ENCODE results near the gene IQCN.
A peak's percentile ranks its signal among the peaks of the same experiment; 100 is the strongest.

Gene IQCN

DNA sequence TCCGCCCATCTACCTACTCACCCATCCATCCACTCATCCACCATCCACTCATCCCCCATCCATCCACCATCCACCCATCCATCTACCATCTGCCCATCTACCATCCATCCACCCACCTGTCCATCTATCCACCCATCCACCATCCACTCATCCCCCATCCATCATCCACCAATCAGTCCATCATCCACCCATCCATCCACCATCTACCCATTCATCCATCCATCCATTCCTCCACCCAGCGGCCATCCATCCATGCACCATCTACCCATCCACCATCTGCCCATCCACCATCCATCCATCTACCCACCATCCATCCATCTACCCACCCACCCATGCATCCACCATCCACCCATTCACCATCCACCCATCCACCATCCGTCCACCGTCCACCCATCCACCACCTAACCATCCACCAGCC is 20.8 kb upstream of the IQCN start:
- no peak overlapping the region for H3K4me3 ChIP-seq (ENCODE audit: low read depth, low read length)
- ChIA-PET CTCF (no interaction called here), POLR2A (no interaction called here)
- TF ChIP-seq, protein P1, sequence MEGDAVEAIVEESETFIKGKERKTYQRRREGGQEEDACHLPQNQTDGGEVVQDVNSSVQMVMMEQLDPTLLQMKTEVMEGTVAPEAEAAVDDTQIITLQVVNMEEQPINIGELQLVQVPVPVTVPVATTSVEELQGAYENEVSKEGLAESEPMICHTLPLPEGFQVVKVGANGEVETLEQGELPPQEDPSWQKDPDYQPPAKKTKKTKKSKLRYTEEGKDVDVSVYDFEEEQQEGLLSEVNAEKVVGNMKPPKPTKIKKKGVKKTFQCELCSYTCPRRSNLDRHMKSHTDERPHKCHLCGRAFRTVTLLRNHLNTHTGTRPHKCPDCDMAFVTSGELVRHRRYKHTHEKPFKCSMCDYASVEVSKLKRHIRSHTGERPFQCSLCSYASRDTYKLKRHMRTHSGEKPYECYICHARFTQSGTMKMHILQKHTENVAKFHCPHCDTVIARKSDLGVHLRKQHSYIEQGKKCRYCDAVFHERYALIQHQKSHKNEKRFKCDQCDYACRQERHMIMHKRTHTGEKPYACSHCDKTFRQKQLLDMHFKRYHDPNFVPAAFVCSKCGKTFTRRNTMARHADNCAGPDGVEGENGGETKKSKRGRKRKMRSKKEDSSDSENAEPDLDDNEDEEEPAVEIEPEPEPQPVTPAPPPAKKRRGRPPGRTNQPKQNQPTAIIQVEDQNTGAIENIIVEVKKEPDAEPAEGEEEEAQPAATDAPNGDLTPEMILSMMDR (IDR thresholded peaks at IDR 0.05; ENCODE audit: insufficient read depth, low read length, missing control alignments), result no peak
- DNase-seq (ENCODE audit: low read depth, low spot score), result no peak

DNA sequence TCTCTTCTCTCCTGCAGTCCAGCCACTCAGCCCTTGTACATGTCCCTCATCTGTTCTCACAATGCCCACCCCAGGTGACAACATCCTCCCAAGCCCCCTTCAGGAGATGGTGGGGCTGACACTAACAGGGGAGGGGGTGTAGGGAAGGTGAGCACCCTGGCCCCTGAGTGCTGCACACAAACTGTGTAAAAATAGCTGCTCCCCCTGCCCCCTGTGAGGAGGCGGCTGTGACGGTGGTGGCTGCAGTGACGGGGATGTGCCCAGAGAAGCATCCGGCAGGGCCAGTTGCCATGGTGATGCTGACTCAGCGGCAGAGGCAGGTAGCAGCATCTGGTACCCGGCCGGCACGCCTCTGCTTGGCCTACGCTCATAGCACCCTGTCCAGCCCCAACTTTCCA is 20.2 kb upstream of the IQCN start:
- no peak for DNase-seq (ENCODE audit: low read depth, low spot score)
- H3K4me3 ChIP-seq (ENCODE audit: low read depth, low read length), result no peak overlapping the region
- ChIA-PET CTCF (no interaction called here), POLR2A (no interaction called here)
- TF ChIP-seq, protein P1 (IDR thresholded peaks at IDR 0.05; ENCODE audit: insufficient read depth, low read length, missing control alignments), result no peak

DNA sequence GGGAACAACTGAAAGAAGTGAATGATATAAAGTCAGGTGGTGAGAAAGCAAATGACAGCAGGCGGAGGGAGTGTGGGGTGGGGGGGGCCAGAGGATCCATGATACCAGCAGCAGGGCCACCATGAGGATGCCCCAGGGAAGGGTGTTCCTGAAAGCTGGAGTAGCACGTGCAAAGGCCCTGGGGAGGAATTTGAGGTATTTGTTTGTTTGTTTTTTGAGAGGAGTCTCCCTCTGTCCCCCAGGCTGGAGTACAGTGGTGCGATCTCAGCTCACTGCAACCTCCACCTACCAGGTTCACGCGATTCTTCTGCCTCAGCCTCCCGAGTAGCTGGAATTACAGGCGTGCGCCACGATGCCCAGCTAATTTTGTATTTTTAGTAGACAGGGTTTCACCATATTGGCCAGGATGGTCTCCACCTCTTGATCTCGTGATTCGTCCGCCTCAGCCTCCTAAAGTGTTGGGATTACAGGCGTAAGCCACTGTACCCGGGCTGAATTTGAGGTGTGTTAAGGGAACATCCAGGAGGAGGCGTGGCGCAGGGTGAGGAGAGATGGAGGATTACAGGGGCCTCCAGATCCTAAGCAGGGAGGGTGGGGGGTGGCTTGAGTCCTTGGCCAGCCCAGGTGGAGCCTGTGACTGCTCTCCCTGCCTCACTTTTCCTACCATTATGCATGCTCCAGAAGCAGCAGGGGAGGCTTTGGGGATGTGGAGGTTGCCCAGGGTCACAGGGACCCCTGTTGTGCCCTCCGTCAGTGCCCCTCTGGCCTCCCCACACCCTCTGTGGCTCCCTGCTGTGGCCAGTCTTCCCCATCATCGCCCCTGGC is 19.6 kb upstream of the IQCN start:
- H3K4me3 ChIP-seq (ENCODE audit: low read depth, low read length), result no peak overlapping the region
- POLR2A ChIA-PET, result interaction anchor here (1.0 to 5.4 kb wide), 3 partner anchors 13 to 19 kb away, joined by 3 to 113 read pairs (median 8); partner anchors contain the start of genes IQCN and JUND
- no peak for DNase-seq (ENCODE audit: low read depth, low spot score)
- CTCF ChIA-PET, result interaction anchor here (1.2 to 2.8 kb wide), 4 partner anchors 15 to 130 kb away, joined by 3 to 27 read pairs (median 7); partner anchors contain the start of gene LSM4
- TF ChIP-seq, protein P1 (IDR thresholded peaks at IDR 0.05; ENCODE audit: insufficient read depth, low read length, missing control alignments), result no peak

DNA sequence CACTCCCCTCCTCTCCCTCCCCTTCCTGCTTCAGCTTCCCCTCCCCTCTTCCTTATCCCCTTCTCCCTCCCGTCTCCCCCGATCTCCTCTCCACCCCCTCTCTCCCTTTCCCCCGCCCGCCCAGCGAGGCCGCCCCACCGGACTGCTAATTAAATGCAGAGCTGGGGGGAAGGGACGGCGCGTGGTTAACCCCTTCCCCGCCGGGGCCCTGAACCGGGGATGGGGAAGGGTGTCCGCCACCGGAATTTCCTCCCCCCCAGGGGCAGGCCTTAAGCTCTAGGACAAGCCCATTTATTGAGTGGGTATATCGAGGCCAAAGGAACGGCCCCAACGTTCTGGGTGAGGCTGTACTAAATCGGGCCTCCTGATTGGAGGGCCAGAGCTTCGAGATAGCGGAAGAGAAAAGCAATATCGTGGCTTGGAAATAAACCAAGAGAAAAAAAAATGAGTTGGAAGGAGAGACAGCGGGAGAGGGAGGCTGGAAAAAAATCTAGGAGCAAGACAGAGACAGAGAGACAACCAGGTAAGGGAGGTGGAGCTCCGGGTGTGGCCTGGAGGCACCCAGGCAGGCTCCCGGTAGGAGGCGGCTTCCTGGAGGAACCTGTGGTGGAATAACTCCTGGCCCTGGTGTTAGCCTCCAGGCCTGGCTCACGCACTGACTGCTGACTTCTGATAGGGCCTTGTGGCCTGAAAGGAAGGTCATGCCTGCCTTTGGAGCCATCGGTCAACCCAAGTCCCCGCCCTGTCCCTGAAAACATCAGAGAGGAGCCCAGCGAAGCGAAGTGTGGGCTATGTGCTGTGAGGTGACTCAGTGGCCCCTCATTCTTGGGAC is 18.8 kb upstream of the IQCN start:
- no peak for DNase-seq (ENCODE audit: low read depth, low spot score)
- CTCF ChIA-PET, result interaction anchor here (1.0 to 2.8 kb wide), 9 partner anchors 9 to 129 kb away, joined by 3 to 27 read pairs (median 5); partner anchors contain the start of genes JUND and LSM4
- H3K4me3 ChIP-seq (ENCODE audit: low read depth, low read length), result peak overlapping the region; percentile 61
- TF ChIP-seq, protein P1 (IDR thresholded peaks at IDR 0.05; ENCODE audit: insufficient read depth, low read length, missing control alignments), result no peak
- POLR2A ChIA-PET, result interaction anchor here (0.7 to 5.4 kb wide), 9 partner anchors 8 to 35 kb away, joined by 3 to 113 read pairs (median 6); partner anchors contain the start of genes IQCN, JUND and LSM4

DNA sequence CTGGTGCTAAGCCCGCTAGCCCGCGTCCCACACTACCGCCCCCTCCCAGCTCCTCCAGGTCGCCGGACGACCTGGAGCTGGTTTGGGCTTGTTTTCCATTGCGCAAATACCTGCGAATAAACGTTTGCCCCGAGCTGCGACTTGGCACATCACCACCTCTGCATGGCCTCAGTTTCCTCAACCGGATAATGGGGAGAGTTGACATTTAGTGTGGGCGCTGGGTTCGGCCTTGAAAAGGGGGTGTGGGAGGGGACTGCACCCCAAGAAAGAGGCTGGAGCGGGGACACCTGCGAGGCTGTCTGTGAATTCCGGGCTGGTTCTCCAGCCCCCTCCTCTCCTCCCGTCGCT is 18.2 kb upstream of the IQCN start:
- H3K4me3 ChIP-seq (ENCODE audit: low read depth, low read length), result peak overlapping the region; percentile 61
- TF ChIP-seq, protein P1 (IDR thresholded peaks at IDR 0.05; ENCODE audit: insufficient read depth, low read length, missing control alignments), result no peak
- ChIA-PET POLR2A (interaction anchor here (0.7 to 5.4 kb wide), 10 partner anchors 9 to 93 kb away, joined by 3 to 113 read pairs (median 5); partner anchors contain the start of genes GDF15, IQCN, JUND and LSM4), CTCF (interaction anchor here (1.0 to 2.8 kb wide), 8 partner anchors 9 to 119 kb away, joined by 3 to 27 read pairs (median 5); partner anchors contain the start of genes JUND and LSM4)
- DNase-seq (ENCODE audit: low read depth, low spot score), result no peak

Data from AG04449 (cell line).